ENCODE results near the gene FAM13A. TPM values are rescaled to one million over a fixed set of nuclear protein-coding genes. Genes with fewer than 3 reads are reported as not detected.

FAM13A gene
- total and polyA plus RNA-seq, 2 of the 8 experiments (the other 6 are each of a cell fraction or from before 2014, with no cell fraction given) = 7.1 to 16.5 TPM

DNA sequence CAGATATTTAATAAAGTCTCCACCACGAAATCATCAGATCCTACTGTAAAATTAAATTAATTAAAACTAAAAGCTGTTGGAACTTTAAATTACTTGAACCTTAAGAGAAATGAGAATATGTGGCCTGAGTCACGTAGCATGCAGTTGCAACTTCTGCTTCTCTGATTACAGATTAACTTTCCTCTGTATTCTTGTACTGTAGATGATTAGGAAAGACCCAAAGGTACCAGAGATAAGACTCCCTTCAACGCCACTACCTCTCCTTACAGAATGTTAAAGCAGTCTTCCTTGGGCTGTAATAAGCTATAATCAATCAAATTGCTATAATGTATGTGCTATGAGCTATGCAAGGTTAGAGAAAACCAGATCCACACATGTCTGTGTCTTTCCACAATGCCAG lies 47.9 kb downstream of the FAM13A start:
- DNase-seq (ENCODE audit: low read depth in 1 of 2, low spot score in 2 of 2) (no peak), FAIRE-seq (no peak)
- Histone ChIP-seq H3K27ac (ENCODE audit: low read depth, low read length) (no peak overlapping the region), H2AK5ac (ENCODE audit: low read depth, low read length) (no peak overlapping the region), H4K20me1 (replicated peaks in 1 of 2; ENCODE audit: control insufficient read depth in 1 of 2, insufficient read depth in 2 of 2, low read length in 2 of 2) (no peaks in the 10 kb centered on the region), H2BK12ac (ENCODE audit: low read depth, low read length) (no peak overlapping the region), H3K4me2 (ENCODE audit: insufficient read depth in 1 of 2, low read depth in 2 of 2, low read length in 2 of 2) (no peak overlapping the region), H3K56ac (replicated peaks; ENCODE audit: insufficient read length, low read depth, low read length) (no peak overlapping the region), H3K9ac (replicated peaks in 1 of 4; ENCODE audit: extremely low read depth in 1 of 4, low read depth in 3 of 4, low read length in 3 of 4) (no peak overlapping the region), H3K4me1 (replicated peaks in 1 of 4; ENCODE audit: control insufficient read depth in 3 of 4, insufficient read depth in 4 of 4, low read length in 3 of 4) (no peaks in the 10 kb centered on the region), H3K79me1 (ENCODE audit: low read depth, low read length) (no peaks in the 10 kb centered on the region), H3K27me3 (replicated peaks in 1 of 4; ENCODE audit: control insufficient read depth in 3 of 4, extremely low read depth in 1 of 4, insufficient read depth in 3 of 4, low read length in 3 of 4) (no peaks in the 10 kb centered on the region), H3K4me3 (ENCODE audit: extremely low read depth in 1 of 4, insufficient read depth in 2 of 4, low read depth in 3 of 4, low read length in 4 of 4) (no peak overlapping the region), H3K23ac (ENCODE audit: insufficient read length) (no peak overlapping the region), H3K36me3 (ENCODE audit: control insufficient read depth in 2 of 4, insufficient read depth in 4 of 4, low read length in 3 of 4) (peaks cover 0 to 17% (median 6%) of the 10 kb centered on the region in 4 experiments; a peak in 6 of 8 replicates), H3K18ac (ENCODE audit: extremely low read depth, low read length) (no peak overlapping the region), H3K9me3 (ENCODE audit: insufficient read depth in 2 of 2, low read depth in 1 of 2, low read length in 1 of 2) (no peaks in the 10 kb centered on the region), H2BK20ac (ENCODE audit: low read length) (no peak overlapping the region), H2BK5ac (ENCODE audit: low read depth, low read length) (no peak overlapping the region), H2AFZ (ENCODE audit: low read length) (no peak overlapping the region), H3K14ac (ENCODE audit: insufficient read length) (no peak overlapping the region), H4K8ac (ENCODE audit: extremely low read depth, insufficient read depth, low read length) (no peak overlapping the region), H2BK120ac (replicated peaks; ENCODE audit: low read depth, low read length) (no peak overlapping the region), H3K4ac (replicated peaks; ENCODE audit: insufficient read length, low read depth, low read length) (no peak overlapping the region), H4K91ac (replicated peaks; ENCODE audit: insufficient read length, low read length) (no peak overlapping the region), H4K5ac (ENCODE audit: insufficient read length, low read depth, low read length) (no peak overlapping the region), H3K23me2 (ENCODE audit: low read depth, low read length) (no peaks in the 10 kb centered on the region), H2BK15ac (ENCODE audit: low read length) (no peak overlapping the region), H3K79me2 (ENCODE audit: control insufficient read depth in 1 of 2, insufficient read depth in 2 of 2, low read length in 2 of 2) (no peaks in the 10 kb centered on the region)
- CTCF ChIA-PET (ENCODE audit: partially characterized antibody) = interaction anchor here (1.0 to 1.4 kb wide), 4 partner anchors 15 to 306 kb away, joined by 3 to 7 read pairs (median 5); no protein-coding TSS in a partner anchor
- WGBS, 2 experiments (ENCODE audit: extremely low coverage in 1 of 2, insufficient coverage in 1 of 2, insufficient read length in 1 of 2, insufficient replicate concordance in 2 of 2, low coverage in 1 of 2, low lambda C conversion rate in 2 of 2, missing lambda C conversion rate in 1 of 2) = 93% methylated on average over 3 of the region's 3 CpGs; no CpG with 5 or more reads in 1 of the 2 experiments
- TF ChIP-seq JUN (IDR thresholded peaks at IDR 0.05; ENCODE audit: low read depth, low read length) (no peak), POU5F1 (IDR thresholded peaks at IDR 0.05; ENCODE audit: low read depth, low read length) (no peak), CBX8 (IDR thresholded peaks at IDR 0.05; ENCODE audit: borderline replicate concordance, low read depth, low read length) (no peak), HDAC6 (IDR thresholded peaks at IDR 0.05; ENCODE audit: low read depth, low read length) (no peak), ZNF274 (IDR thresholded peaks at IDR 0.05; ENCODE audit: borderline replicate concordance, extremely low read depth, low read length) (no peak), FOSL1 (IDR thresholded peaks at IDR 0.05; ENCODE audit: insufficient read depth, low read depth, low read length) (no peak), SUZ12 (IDR thresholded peaks at IDR 0.05; ENCODE audit: low read length) (no peak), CHD1 (IDR thresholded peaks at IDR 0.05; ENCODE audit: low read depth, low read length) (no peak)
- TF ChIP-seq, protein P1, sequence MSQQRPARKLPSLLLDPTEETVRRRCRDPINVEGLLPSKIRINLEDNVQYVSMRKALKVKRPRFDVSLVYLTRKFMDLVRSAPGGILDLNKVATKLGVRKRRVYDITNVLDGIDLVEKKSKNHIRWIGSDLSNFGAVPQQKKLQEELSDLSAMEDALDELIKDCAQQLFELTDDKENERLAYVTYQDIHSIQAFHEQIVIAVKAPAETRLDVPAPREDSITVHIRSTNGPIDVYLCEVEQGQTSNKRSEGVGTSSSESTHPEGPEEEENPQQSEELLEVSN (IDR thresholded peaks at IDR 0.05) = no peak
- TF ChIP-seq, protein P2, sequence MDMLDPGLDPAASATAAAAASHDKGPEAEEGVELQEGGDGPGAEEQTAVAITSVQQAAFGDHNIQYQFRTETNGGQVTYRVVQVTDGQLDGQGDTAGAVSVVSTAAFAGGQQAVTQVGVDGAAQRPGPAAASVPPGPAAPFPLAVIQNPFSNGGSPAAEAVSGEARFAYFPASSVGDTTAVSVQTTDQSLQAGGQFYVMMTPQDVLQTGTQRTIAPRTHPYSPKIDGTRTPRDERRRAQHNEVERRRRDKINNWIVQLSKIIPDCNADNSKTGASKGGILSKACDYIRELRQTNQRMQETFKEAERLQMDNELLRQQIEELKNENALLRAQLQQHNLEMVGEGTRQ (IDR thresholded peaks at IDR 0.05; ENCODE audit: low read length) = no peak
- POLR2A ChIA-PET (ENCODE audit: partially characterized antibody) = no interaction called here

Data from H1 (cell line).